CD4-positive, alpha-beta T cell treated with Interleukin-21 for 1 hour (primary cell): ENCODE results near the gene IFT122.
A peak's percentile ranks its signal among the peaks of the same experiment; 100 is the strongest.
"Not testable (repeated sequence)": the region's sequence is repeated elsewhere in the genome, so short reads cannot be mapped to it uniquely, and the experiment has no call there.

Experiments used
- DNase-seq: peaks from one replicate; pipeline ENCODE4 v3.0.0-alpha.2; 2020

The IFT122 gene

GRCh38 chr3:129474984-129475804, 35.2 kb downstream of the IFT122 start:
- no peak for DNase-seq

- no peak for DNase-seq
These were observed 35.8 kb downstream of the IFT122 start for GRCh38 chr3:129475863-129476262.

- DNase-seq = no peak
These were observed 36.6 kb downstream of the IFT122 start for GRCh38 chr3:129476586-129476985.

- not testable (repeated sequence) for DNase-seq
These were observed 41.3 kb downstream of the IFT122 start for GRCh38 chr3:129481225-129481765.

- DNase-seq = peak; percentile 66
These were observed 41.8 kb downstream of the IFT122 start for GRCh38 chr3:129481766-129482332.

- no peak for DNase-seq
These were observed 42.7 kb downstream of the IFT122 start for GRCh38 chr3:129482721-129483120.

GRCh38 chr3:129483870-129484269, 43.8 kb downstream of the IFT122 start:
- DNase-seq = no peak

GRCh38 chr3:129485146-129485545, 45.1 kb downstream of the IFT122 start:
- DNase-seq = not testable (repeated sequence)

- DNase-seq = no peak
These were observed 46.0 kb downstream of the IFT122 start for GRCh38 chr3:129485721-129486663.

- no peak for DNase-seq
These were observed 46.6 kb downstream of the IFT122 start for GRCh38 chr3:129486664-129487035.

GRCh38 chr3:129487183-129487867, 47.3 kb downstream of the IFT122 start:
- no peak for DNase-seq

- DNase-seq = not testable (repeated sequence)
These were observed 47.9 kb downstream of the IFT122 start for GRCh38 chr3:129487868-129488335.

- DNase-seq = not testable (repeated sequence)
These were observed 49.2 kb downstream of the IFT122 start for GRCh38 chr3:129489258-129489657.

GRCh38 chr3:129490273-129490675, 50.2 kb downstream of the IFT122 start:
- DNase-seq = peak; percentile 67

GRCh38 chr3:129491077-129491476, 51.1 kb downstream of the IFT122 start:
- DNase-seq = not testable (repeated sequence)

- DNase-seq = no peak
These were observed 51.8 kb downstream of the IFT122 start for GRCh38 chr3:129491794-129492193.

- DNase-seq = no peak
These were observed 52.7 kb downstream of the IFT122 start for GRCh38 chr3:129492691-129493090.

- no peak for DNase-seq
These were observed 53.2 kb downstream of the IFT122 start for GRCh38 chr3:129493206-129493605.

- DNase-seq = not testable (repeated sequence)
These were observed 54.5 kb downstream of the IFT122 start for GRCh38 chr3:129494499-129494898.

GRCh38 chr3:129495006-129495639, 55.1 kb downstream of the IFT122 start:
- not testable (repeated sequence) for DNase-seq

- not testable (repeated sequence) for DNase-seq
These were observed 57.9 kb downstream of the IFT122 start for GRCh38 chr3:129497876-129498275.
